ENCODE results near the gene PHF5A.
"Not testable (repeated sequence)": the region's sequence is repeated elsewhere in the genome, so short reads cannot be mapped to it uniquely, and the experiment has no call there.

GRCh38 chr22:41460071-41460470, 8.4 kb downstream of the PHF5A start:
- not testable (repeated sequence) for TF ChIP-seq SMC3 (IDR thresholded peaks at IDR 0.05; ENCODE audit: low read depth, low read length); CTCF (IDR thresholded peaks at IDR 0.05); POLR2AphosphoS5 (IDR thresholded peaks at IDR 0.05; ENCODE audit: low read depth, low read length); SIN3A (IDR thresholded peaks at IDR 0.05; ENCODE audit: borderline replicate concordance, low read depth, low read length); RCOR1 (IDR thresholded peaks at IDR 0.05; ENCODE audit: low read length)
